Fibroblast of mammary gland (primary cell): ENCODE measurements around the gene UFD1.
"Not testable (repeated sequence)": the region's sequence is repeated elsewhere in the genome, so short reads cannot be mapped to it uniquely, and the experiment has no call there.

Experiments used
- DNase-seq: peaks from one replicate; pipeline ENCODE4 v3.0.0-alpha.2; 2010; ENCODE audit warnings: low read depth
- H3K4me3 ChIP-seq: 2 replicates; pipeline ENCODE4 v1.5.1; 2011; ENCODE audit warnings: low read depth, mild to moderate bottlenecking, low read length, moderate library complexity; ENCODE audit not compliant: control insufficient read depth
- TF ChIP-seq, protein P1 (sequence below): conservative IDR thresholded peaks from 2 replicates; pipeline ENCODE4 v1.5.1; 2011; ENCODE audit warnings: low read depth, low read length, inconsistent platforms; ENCODE audit not compliant: control insufficient read depth, insufficient read depth

The UFD1 gene

DNA sequence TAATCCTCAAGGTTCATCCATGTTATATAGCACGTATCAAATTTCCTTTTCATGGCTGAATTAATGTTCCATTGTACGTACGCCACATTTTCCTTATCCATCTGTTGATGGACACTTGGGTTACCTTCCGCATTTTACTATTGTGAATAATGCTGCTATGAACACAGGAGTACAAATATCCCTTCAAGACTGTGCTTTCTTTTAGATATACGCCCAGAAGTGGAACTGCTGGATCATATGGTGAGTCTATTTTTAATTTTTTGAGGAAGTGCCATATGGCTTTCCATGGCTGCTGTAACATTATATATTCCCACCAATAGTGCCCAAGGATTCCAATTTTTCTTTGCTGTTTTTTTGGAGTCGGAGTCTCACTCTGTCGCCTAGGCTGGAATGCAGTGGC, 40.7 kb downstream of the UFD1 start:
- H3K4me3 ChIP-seq, result no peak overlapping the region
- TF ChIP-seq, protein P1, sequence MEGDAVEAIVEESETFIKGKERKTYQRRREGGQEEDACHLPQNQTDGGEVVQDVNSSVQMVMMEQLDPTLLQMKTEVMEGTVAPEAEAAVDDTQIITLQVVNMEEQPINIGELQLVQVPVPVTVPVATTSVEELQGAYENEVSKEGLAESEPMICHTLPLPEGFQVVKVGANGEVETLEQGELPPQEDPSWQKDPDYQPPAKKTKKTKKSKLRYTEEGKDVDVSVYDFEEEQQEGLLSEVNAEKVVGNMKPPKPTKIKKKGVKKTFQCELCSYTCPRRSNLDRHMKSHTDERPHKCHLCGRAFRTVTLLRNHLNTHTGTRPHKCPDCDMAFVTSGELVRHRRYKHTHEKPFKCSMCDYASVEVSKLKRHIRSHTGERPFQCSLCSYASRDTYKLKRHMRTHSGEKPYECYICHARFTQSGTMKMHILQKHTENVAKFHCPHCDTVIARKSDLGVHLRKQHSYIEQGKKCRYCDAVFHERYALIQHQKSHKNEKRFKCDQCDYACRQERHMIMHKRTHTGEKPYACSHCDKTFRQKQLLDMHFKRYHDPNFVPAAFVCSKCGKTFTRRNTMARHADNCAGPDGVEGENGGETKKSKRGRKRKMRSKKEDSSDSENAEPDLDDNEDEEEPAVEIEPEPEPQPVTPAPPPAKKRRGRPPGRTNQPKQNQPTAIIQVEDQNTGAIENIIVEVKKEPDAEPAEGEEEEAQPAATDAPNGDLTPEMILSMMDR, result no peak
- DNase-seq, result no peak

DNA sequence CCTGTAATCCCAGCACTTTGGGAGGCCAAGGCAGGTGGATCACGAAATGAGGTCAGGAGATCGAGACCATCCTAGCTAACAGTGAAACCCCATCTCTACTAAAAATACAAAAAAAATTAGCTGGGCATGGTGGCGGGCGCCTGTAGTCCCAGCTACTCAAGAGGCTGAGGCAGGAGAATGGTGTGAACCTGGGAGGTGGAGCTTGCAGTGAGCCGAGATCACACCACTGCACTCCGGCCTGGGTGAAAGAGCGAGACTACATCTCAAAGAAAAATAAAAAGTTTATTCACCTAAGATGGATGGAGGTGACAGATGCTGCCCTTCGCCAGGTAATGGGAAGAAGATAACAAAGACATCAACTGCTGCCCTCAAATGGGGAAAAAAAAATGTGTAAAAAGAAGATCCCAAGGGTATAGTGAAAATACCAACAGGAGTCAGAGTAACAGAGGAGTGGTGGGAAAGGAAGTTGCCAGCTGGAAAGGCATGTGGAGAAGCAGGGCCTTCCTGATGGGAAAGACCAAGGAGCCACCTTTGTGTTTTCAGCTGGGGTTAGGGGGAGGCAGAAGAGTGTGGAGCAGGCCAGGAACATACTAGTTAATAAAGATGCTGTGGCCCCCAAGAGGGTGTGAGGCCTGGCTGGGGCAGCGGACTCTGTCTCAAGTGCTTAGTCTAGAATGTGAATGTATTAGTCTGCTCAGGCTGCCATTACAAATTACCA, 42.4 kb downstream of the UFD1 start:
- not testable (repeated sequence) for DNase-seq, H3K4me3 ChIP-seq

DNA sequence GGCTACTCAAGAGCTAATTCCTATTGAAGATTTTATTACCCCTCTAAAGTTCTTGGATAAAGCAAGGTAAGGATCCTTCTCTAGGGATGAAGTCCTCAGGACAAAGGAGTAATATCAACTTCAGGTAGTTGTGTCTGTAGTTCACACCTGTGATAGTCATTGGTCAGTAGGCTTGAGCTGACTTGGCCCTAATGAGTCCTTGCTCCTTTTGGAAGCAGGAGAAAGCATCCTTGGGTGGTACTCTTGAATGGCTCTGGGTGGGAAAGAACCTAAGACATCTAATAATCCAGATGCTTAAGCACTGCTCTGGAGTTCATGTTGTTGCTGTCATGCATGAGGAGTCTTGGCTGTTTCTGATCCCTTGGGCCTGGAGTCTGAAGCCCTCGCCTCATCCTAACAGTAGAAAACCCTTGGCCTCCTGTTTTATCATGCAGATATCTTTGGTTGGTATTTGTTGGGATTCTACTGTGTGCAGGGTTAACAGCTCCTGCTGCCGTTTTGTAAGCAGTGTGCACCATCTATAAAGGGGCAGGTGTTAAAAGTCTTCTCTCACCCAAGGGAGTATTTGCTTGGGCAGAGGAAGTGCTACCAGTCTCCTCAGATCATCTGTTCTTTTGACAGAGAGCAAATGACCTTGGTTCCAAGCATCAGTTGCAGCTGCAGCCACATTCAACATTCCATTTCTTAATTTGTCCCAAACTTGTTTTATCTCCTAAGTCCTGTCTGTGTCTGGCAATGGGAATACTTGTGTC, 44.0 kb downstream of the UFD1 start:
- no peak overlapping the region for H3K4me3 ChIP-seq
- DNase-seq, result no peak
- TF ChIP-seq, protein P1, result no peak

DNA sequence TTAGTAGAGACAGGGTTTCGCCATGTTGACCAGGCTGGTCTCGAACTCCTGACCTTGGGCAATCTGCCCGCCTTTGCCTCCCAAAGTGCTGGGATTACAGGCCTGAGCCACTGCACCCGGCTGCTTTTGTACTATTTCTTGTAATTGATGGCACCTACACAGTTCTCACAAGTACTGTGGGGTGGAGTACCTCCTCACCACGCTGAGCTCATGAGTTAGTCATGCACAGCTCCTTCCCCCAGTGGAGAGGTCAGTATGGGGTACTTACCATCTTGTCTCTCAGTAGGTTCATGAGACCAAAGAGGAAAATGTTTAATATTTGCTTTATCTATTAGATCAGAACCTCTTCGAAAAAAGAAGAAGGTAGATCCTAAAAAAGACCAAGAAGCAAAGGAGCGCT, 44.6 kb downstream of the UFD1 start:
- peak; percentile 52 for DNase-seq
- TF ChIP-seq, protein P1, result no peak
- no peak overlapping the region for H3K4me3 ChIP-seq

DNA sequence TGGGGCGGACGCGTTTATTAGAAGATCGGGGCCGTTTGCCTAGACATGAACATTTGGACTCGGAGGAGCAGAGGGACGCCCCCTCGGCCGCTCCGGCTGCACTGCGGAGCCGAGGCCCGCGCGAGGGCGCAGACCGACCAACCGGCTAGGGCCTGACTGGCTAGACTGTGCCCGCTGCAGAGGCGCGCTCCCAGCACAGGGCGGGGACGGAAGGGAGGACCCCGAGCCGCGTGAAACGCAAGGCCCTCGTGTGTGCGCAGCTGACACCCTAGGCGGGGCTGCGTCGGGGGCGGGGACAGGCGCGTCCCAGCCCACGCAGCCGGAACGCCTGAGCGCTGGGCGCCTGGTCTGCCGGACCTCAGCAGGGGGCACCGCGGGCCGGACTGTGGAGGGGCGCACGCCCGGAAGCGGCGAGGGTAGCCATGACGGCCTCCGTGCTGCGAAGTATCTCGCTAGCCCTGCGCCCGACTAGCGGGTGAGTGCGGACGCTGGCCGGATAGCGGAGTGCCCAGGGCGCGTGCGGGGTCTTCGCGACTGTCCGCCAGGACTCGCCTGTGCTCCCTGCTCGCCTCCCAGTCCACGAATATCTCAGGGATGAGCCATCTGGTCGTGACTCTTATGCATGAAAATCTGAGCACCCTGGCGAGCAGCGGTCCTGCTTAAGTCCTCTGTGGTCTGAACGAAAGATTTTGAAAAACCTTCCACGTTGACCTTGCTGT, 46.7 kb downstream of the UFD1 start, which contains the start of gene MRPL40:
MRPL40 (plus strand) TSS at position 413 of the 719 bp plus-strand sequence; CDS start at position 423, 10 bp downstream.
- TF ChIP-seq, protein P1, result no peak
- H3K4me3 ChIP-seq, result peak within 1 kb of the TSS; percentile 88
- peak; percentile 92 for DNase-seq

DNA sequence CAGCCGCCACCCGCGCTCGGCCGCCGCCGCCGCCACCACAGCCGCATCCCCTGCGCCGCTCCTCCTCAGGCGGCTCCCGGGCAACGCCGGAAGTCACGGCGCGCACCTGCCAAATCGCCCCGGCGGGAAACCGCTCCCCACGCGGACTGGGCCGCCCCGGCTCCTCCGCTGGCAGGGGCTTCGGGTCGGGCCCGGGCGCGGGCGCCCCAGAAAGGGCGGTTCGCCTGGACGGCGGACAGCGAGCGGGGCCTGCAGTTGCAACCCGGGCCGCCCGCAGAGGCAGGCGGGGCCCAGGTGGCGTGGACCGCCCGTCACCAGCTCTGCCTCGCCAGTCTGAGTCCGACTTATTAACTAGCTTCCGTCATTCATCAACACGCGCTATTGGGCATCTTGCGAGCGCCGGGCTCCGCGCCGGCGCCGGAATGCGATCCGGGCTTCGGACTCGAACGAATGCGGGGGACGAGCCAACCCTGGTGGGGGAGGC, 47.3 kb downstream of the UFD1 start, which contains the start of gene HIRA:
HIRA (minus strand) TSS at position 85 of the 484 bp plus-strand sequence. CDS start 257 bp downstream, outside the sequence.
- peak within 1 kb of the TSS; percentile 88 for H3K4me3 ChIP-seq
- peak; percentile 69 for DNase-seq
- TF ChIP-seq, protein P1, result no peak
